ENCODE data around the gene TCF15. TPM values are rescaled to one million over a fixed set of nuclear protein-coding genes. Genes with fewer than 3 reads are reported as not detected.

TCF15 gene
- total and polyA plus RNA-seq, 2 of the 4 experiments (the other 2 are of a cell fraction), result not detected

DNA sequence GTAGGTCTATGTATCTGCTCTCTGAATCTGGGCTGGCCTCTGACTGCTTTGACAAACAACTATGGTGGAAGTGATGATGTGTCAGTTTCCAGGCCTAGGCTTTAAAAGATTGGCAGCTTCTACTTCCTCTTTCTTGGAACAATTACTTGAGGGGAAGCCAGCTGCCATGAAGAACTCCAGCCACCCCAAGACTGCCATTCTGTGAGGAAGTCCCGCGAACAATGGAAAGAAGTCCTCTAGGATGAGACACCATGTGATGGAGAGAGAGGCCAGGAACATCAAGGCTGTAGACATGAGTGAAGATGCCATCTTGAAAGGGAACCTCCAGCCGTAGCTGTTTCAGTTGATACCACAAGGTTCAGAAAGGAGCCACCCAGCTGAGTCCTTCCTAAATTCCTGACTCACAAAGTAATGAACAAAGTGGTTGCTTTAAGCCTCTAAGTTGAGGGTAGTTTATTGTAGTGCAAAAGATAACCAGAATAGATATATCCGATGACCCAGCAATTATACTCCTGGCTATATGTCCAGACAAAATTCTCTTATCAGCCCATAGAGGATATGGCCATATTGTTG lies 15.3 kb upstream of the TCF15 start:
- H3K36me3 ChIP-seq (ENCODE audit: control insufficient read depth, insufficient read depth, low read length), result no peaks in the 10 kb centered on the region
- no peak overlapping the region for H2BK5ac ChIP-seq (ENCODE audit: low read depth, low read length, poor library complexity, severe bottlenecking)
- no peak for DNase-seq
- H3K14ac ChIP-seq (replicated peaks; ENCODE audit: low read depth, low read length), result no peak overlapping the region
- peaks cover 32% of the 10 kb centered on the region for H3K27me3 ChIP-seq (ENCODE audit: control insufficient read depth, insufficient read depth, low read length)
- H3K18ac ChIP-seq (ENCODE audit: low read depth, low read length), result no peak overlapping the region
- H2AK5ac ChIP-seq (ENCODE audit: low read depth, low read length), result no peak overlapping the region
- H3K9me3 ChIP-seq (ENCODE audit: control insufficient read depth, insufficient read depth, low read length), result no peaks in the 10 kb centered on the region
- H3K9ac ChIP-seq (ENCODE audit: low read depth, low read length), result no peak overlapping the region
- H4K20me1 ChIP-seq (ENCODE audit: insufficient read depth, low read length), result no peaks in the 10 kb centered on the region
- H2AK9ac ChIP-seq (replicated peaks; ENCODE audit: low read depth, low read length, poor library complexity), result no peak overlapping the region
- ChIA-PET POLR2A (ENCODE audit: unreplicated experiment) (no interaction called here), CTCF (no interaction called here)
- H3K9me1 ChIP-seq (ENCODE audit: insufficient read depth, low read length), result no peaks in the 10 kb centered on the region
- TF ChIP-seq SMC3 (IDR thresholded peaks at IDR 0.05; ENCODE audit: low read depth, low read length), result no peak
- TF ChIP-seq CEBPB (IDR thresholded peaks at IDR 0.05; ENCODE audit: low read depth, low read length), result no peak
- TF ChIP-seq MAFK (IDR thresholded peaks at IDR 0.05; ENCODE audit: low read depth, low read length), result no peak
- no peak for TF ChIP-seq NFE2L2 (IDR thresholded peaks at IDR 0.05; ENCODE audit: low read depth, low read length)
- TF ChIP-seq, protein P1, sequence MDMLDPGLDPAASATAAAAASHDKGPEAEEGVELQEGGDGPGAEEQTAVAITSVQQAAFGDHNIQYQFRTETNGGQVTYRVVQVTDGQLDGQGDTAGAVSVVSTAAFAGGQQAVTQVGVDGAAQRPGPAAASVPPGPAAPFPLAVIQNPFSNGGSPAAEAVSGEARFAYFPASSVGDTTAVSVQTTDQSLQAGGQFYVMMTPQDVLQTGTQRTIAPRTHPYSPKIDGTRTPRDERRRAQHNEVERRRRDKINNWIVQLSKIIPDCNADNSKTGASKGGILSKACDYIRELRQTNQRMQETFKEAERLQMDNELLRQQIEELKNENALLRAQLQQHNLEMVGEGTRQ (IDR thresholded peaks at IDR 0.05; ENCODE audit: low read depth, low read length), result no peak
- TF ChIP-seq RAD21 (IDR thresholded peaks at IDR 0.05; ENCODE audit: low read length), result no peak
- TF ChIP-seq MAZ (IDR thresholded peaks at IDR 0.05; ENCODE audit: borderline replicate concordance, low read depth, low read length), result no peak
- no peak for TF ChIP-seq RFX5 (IDR thresholded peaks at IDR 0.05; ENCODE audit: low read depth, low read length)
- TF ChIP-seq, protein P2, sequence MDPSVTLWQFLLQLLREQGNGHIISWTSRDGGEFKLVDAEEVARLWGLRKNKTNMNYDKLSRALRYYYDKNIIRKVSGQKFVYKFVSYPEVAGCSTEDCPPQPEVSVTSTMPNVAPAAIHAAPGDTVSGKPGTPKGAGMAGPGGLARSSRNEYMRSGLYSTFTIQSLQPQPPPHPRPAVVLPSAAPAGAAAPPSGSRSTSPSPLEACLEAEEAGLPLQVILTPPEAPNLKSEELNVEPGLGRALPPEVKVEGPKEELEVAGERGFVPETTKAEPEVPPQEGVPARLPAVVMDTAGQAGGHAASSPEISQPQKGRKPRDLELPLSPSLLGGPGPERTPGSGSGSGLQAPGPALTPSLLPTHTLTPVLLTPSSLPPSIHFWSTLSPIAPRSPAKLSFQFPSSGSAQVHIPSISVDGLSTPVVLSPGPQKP (IDR thresholded peaks at IDR 0.05; ENCODE audit: borderline replicate concordance, low read depth, low read length), result no peak
- TF ChIP-seq MXI1 (IDR thresholded peaks at IDR 0.05; ENCODE audit: borderline replicate concordance, low read depth, low read length), result no peak
- no peaks in the 10 kb centered on the region for H3K79me1 ChIP-seq (ENCODE audit: low read depth in 1 of 2, low read length in 2 of 2)
- no peak overlapping the region for H2BK20ac ChIP-seq (ENCODE audit: low read depth, low read length)
- no peak overlapping the region for H3K4me2 ChIP-seq (ENCODE audit: low read depth, low read length)
- H2BK15ac ChIP-seq (ENCODE audit: low read depth, low read length), result no peak overlapping the region
- no peaks in the 10 kb centered on the region for H3K4me1 ChIP-seq (ENCODE audit: control insufficient read depth, insufficient read depth, low read length)
- no peak overlapping the region for H4K91ac ChIP-seq (ENCODE audit: insufficient read depth, low read depth, low read length)
- H2AFZ ChIP-seq (replicated peaks; ENCODE audit: low read length, poor library complexity), result no peak overlapping the region
- intact Hi-C loops (cut with micrococcal nuclease) (no loop called here), dilution Hi-C loops (cut with HindIII; ENCODE audit: low sequenced_read_pairs, unreplicated experiment) (no loop called here), in situ Hi-C loops (cut with MboI; ENCODE audit: low sequenced_read_pairs) (no loop called here)
- H4K5ac ChIP-seq (ENCODE audit: low read depth, low read length), result no peak overlapping the region
- ATAC-seq (ENCODE audit: low read depth), result no peak
- no peak overlapping the region for H4K8ac ChIP-seq (ENCODE audit: low read depth in 2 of 2, low read length in 2 of 2)
- H3K4ac ChIP-seq (ENCODE audit: low read depth, low read length), result no peak overlapping the region
- no peak overlapping the region for H2BK120ac ChIP-seq (ENCODE audit: low read depth, low read length)
- H3K56ac ChIP-seq (ENCODE audit: extremely low read depth, insufficient read depth, low read length), result no peak overlapping the region
- no peak overlapping the region for H3K27ac ChIP-seq (ENCODE audit: insufficient read depth, low read length)
- H3K23ac ChIP-seq (ENCODE audit: low read depth, low read length), result no peak overlapping the region
- no peak overlapping the region for H3K4me3 ChIP-seq (ENCODE audit: insufficient read depth, low read depth, low read length)
- no TSS peak for BruUV-seq (replicated peaks)
- WGBS, 2 experiments (ENCODE audit: extremely low coverage in 2 of 2, insufficient read length in 1 of 2), result no CpG with 5 or more reads among the region's 4 CpGs

All from IMR-90 (cell line).